MM.1S (cell line): Measurements from ENCODE around the gene S100A7A.

ENCODE experiments used
- DNase-seq: peaks from one replicate; pipeline ENCODE4 v3.0.0-alpha.2; 2015
- H2AFZ ChIP-seq: fragments of 300-600 bp; sonication (generic); 2 replicates; pipeline ENCODE4 v1.6.0; 2016; ENCODE audit warnings: antibody characterized with exemption, low read length
- H3F3A ChIP-seq: fragments of 300-600 bp; sonication (generic); 2 replicates; pipeline ENCODE4 v1.6.1; 2016; ENCODE audit warnings: mild to moderate bottlenecking, antibody characterized with exemption, low read length, moderate library complexity, mixed read lengths; ENCODE audit not compliant: insufficient read depth
- H3K27ac ChIP-seq: fragments of 300-600 bp; sonication (generic); 2 replicates; pipeline ENCODE4 v1.5.1; 2016; ENCODE audit warnings: mild to moderate bottlenecking, low read length
- H3K27me3 ChIP-seq: fragments of 300-600 bp; sonication (generic); replicated peaks from 2 replicates; pipeline ENCODE4 v1.6.0; 2016; ENCODE audit warnings: low read length; ENCODE audit not compliant: insufficient read depth
- H3K36me3 ChIP-seq: fragments of 300-600 bp; sonication (generic); replicated peaks from 2 replicates; pipeline ENCODE4 v1.6.1; 2016; ENCODE audit warnings: mild to moderate bottlenecking, low read length, mixed read lengths; ENCODE audit not compliant: insufficient read depth
- H3K4me1 ChIP-seq: fragments of 300-600 bp; sonication (generic); 2 replicates; pipeline ENCODE4 v1.6.1; 2016; ENCODE audit warnings: low read length, mixed read lengths
- H3K4me2 ChIP-seq: fragments of 300-600 bp; sonication (generic); 2 replicates; pipeline ENCODE4 v1.6.0; 2016; ENCODE audit warnings: low read depth, low read length
- H3K4me3 ChIP-seq: fragments of 300-600 bp; sonication (generic); 2 replicates; pipeline ENCODE4 v1.5.1; 2016; ENCODE audit warnings: low read length, mixed read lengths
- H3K79me2 ChIP-seq: fragments of 300-600 bp; sonication (generic); 2 replicates; pipeline ENCODE4 v1.6.1; 2016; ENCODE audit warnings: mixed run types, low read length, mixed read lengths
- H3K9ac ChIP-seq: fragments of 300-600 bp; sonication (generic); 2 replicates; pipeline ENCODE4 v1.6.1; 2016; ENCODE audit warnings: low read length, mixed read lengths
- H3K9me2 ChIP-seq: fragments of 300-600 bp; sonication (generic); replicated peaks from 2 replicates; pipeline ENCODE4 v1.6.1; 2016; ENCODE audit warnings: mild to moderate bottlenecking, low read length, mixed read lengths; ENCODE audit not compliant: insufficient read depth
- H3K9me3 ChIP-seq: fragments of 300-600 bp; sonication (generic); replicated peaks from 2 replicates; pipeline ENCODE4 v1.6.1; 2016; ENCODE audit warnings: mild to moderate bottlenecking, low read length, mixed read lengths; ENCODE audit not compliant: insufficient read depth
- H4K20me1 ChIP-seq: fragments of 300-600 bp; sonication (generic); 2 replicates; pipeline ENCODE4 v1.6.1; 2016; ENCODE audit warnings: mild to moderate bottlenecking, low read length, moderate library complexity, mixed read lengths; ENCODE audit not compliant: insufficient read depth
- EZH2 ChIP-seq: fragments of 300-600 bp; sonication (generic); optimal IDR thresholded peaks from 2 replicates; pipeline ENCODE3; 2017; ENCODE audit warnings: low read depth, mild to moderate bottlenecking, antibody characterized with exemption, low read length, mixed read lengths
- EZH2phosphoT487 ChIP-seq: fragments of 300-600 bp; sonication (generic); IDR thresholded peaks from 2 replicates; pipeline ENCODE4 v1.6.1; 2018; ENCODE audit warnings: antibody characterized with exemption, low read length
- TF ChIP-seq, protein P1 (sequence below): fragments of 300-600 bp; sonication (generic); IDR thresholded peaks from 2 replicates; pipeline ENCODE4 v1.5.1; 2016; ENCODE audit warnings: antibody characterized with exemption, low read length, mixed read lengths

Gene S100A7A

DNA sequence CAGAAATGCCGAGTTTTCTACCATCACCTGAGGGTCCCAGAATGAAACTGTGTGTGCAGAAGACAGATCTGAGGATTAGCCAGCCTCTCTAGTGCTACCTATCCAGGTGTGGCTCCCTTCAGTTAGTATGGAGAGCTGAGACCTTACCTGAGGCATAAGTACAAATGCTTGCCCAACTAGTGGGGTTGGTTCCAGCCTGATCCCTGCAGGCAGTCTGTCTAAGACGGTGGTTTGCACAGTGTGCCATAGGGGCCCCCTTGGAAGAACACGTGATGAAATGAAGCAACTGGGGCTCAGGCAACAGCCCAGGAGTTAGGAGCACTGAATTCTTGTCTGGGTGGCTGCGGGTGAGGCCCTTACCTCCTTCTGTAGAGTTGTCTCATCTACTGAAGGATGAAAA, 15.6 kb downstream of the S100A7A start:
- Histone ChIP-seq H3K79me2 (no peaks in the 10 kb centered on the region), H3K9ac (no peak overlapping the region), H3F3A (no peaks in the 10 kb centered on the region), H3K9me2 (no peaks in the 10 kb centered on the region), H4K20me1 (no peaks in the 10 kb centered on the region), H3K4me1 (no peaks in the 10 kb centered on the region), H3K27me3 (peaks cover 19% of the 10 kb centered on the region; the same call in 1 of the 2 replicates), H3K4me2 (no peak overlapping the region), H3K9me3 (no peaks in the 10 kb centered on the region), H3K27ac (no peak overlapping the region), H2AFZ (no peak overlapping the region), H3K36me3 (no peaks in the 10 kb centered on the region), H3K4me3 (no peak overlapping the region)
- peak; percentile 5 for DNase-seq
- TF ChIP-seq EZH2phosphoT487: no peak
- TF ChIP-seq, protein P1, sequence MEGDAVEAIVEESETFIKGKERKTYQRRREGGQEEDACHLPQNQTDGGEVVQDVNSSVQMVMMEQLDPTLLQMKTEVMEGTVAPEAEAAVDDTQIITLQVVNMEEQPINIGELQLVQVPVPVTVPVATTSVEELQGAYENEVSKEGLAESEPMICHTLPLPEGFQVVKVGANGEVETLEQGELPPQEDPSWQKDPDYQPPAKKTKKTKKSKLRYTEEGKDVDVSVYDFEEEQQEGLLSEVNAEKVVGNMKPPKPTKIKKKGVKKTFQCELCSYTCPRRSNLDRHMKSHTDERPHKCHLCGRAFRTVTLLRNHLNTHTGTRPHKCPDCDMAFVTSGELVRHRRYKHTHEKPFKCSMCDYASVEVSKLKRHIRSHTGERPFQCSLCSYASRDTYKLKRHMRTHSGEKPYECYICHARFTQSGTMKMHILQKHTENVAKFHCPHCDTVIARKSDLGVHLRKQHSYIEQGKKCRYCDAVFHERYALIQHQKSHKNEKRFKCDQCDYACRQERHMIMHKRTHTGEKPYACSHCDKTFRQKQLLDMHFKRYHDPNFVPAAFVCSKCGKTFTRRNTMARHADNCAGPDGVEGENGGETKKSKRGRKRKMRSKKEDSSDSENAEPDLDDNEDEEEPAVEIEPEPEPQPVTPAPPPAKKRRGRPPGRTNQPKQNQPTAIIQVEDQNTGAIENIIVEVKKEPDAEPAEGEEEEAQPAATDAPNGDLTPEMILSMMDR: no peak
- no peak for TF ChIP-seq EZH2

DNA sequence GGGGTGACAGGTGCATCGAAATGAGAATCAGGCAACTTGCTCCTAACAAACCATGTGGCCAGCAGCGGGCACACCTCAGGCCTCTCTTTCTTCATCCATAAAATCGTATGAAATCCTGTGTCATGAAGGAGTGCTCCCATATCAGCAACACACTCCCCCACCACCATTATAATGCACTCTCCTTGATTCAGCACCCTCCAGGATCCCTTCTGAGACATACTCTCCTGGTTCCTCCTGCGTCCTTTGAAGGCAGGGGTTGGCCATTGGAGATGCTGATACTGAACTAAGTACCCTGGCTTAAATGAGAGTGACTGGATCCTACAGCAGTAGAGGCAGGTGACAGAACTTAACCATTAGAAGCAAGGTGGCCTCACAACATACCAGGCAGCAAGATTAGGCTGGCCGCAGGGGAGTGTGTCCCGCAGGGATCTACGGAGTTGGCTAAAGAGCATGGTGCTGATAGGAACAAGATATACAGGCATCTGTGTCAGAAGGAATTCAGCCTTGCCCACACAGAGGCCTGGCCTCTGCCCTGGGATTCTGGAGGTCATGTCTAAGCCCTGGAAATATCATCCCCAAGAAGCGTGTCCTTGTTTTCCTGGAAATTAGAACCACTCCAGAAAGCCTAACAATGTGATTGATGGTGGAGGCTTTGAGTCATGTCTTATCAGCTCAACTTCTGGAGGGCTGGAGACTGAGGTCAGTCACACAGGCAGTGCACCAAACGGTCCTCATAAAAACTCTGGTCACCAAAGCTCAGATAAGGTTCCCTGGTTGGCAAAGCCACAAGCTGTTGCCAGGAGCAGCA, 16.8 kb downstream of the S100A7A start:
- no peaks in the 10 kb centered on the region for H3K9me3 ChIP-seq
- H3F3A ChIP-seq: no peaks in the 10 kb centered on the region
- H3K4me3 ChIP-seq: no peak overlapping the region
- TF ChIP-seq, protein P1: no peak
- TF ChIP-seq EZH2phosphoT487 (no peak), EZH2 (no peak)
- no peaks in the 10 kb centered on the region for H3K79me2 ChIP-seq
- H3K36me3 ChIP-seq: no peaks in the 10 kb centered on the region
- H4K20me1 ChIP-seq: no peaks in the 10 kb centered on the region
- no peak overlapping the region for H3K27ac ChIP-seq
- H3K4me2 ChIP-seq: no peak overlapping the region
- no peaks in the 10 kb centered on the region for H3K4me1 ChIP-seq
- no peak overlapping the region for H2AFZ ChIP-seq
- DNase-seq: peak; percentile 4
- no peak overlapping the region for H3K9ac ChIP-seq
- H3K27me3 ChIP-seq: peaks cover 10% of the 10 kb centered on the region; the same call in 1 of the 2 replicates
- H3K9me2 ChIP-seq: no peaks in the 10 kb centered on the region

DNA sequence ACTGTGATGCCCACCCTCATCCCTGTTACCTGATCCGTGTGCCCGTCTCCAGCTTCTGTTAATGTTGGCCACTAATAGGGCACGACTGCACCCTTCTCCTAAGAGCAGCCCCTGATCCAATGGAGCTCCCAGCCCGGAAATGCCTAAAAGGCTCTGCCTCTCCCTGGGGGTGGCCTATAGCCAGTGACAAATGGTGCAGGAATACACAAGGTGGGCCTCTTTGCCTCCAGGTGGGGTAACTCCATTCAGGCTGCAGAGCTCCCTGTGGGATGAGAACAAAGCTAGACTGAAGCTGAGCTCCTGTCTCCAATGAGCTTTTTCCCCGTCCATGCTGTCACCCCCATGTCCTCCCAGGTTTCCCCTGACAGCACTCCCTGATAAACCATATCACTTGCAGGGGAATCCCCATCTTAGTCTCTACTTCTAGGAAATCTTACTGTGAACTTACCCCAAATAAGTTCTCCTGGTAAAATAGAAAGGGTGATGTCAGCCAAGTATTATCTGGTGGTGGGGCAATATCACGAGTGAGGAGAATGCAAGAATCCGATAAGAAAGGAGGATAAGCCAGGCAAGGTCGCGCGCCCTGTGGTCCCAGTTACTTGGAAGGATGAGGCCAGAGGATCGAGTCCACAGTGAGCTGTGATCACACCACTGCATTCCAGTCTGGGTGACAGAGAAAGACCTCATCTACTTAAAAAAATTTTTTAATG, 18.6 kb downstream of the S100A7A start:
- no peak overlapping the region for H2AFZ ChIP-seq
- no peaks in the 10 kb centered on the region for H3F3A ChIP-seq
- no peak overlapping the region for H3K9ac ChIP-seq
- H3K9me3 ChIP-seq: no peaks in the 10 kb centered on the region
- H3K4me2 ChIP-seq: no peak overlapping the region
- TF ChIP-seq EZH2phosphoT487: no peak
- TF ChIP-seq, protein P1: no peak
- no peak for TF ChIP-seq EZH2
- peak; percentile 2 for DNase-seq
- no peaks in the 10 kb centered on the region for H3K36me3 ChIP-seq
- no peak overlapping the region for H3K4me3 ChIP-seq
- no peaks in the 10 kb centered on the region for H3K9me2 ChIP-seq
- H3K79me2 ChIP-seq: no peaks in the 10 kb centered on the region
- H4K20me1 ChIP-seq: no peaks in the 10 kb centered on the region
- no peaks in the 10 kb centered on the region for H3K4me1 ChIP-seq
- H3K27me3 ChIP-seq: no peaks in the 10 kb centered on the region; the same call in 1 of the 2 replicates
- no peak overlapping the region for H3K27ac ChIP-seq
